ENCODE data around the gene DRC7.

Gene DRC7

GRCh38 chr16:57754354-57755060 is 59.9 kb downstream of the DRC7 start:
- H3K4me3 ChIP-seq (ENCODE audit: low read length): no peak overlapping the region
- H3K79me1 ChIP-seq (ENCODE audit: low read length): no peaks in the 10 kb centered on the region
- no peak overlapping the region for H3K9ac ChIP-seq (ENCODE audit: low read length)
- H3K4me1 ChIP-seq (ENCODE audit: control insufficient read depth, low read depth, low read length): no peaks in the 10 kb centered on the region
- H3K36me3 ChIP-seq (ENCODE audit: control insufficient read depth, insufficient read depth, low read length): peaks cover 5% of the 10 kb centered on the region
- H3K23ac ChIP-seq (ENCODE audit: low read length): no peak overlapping the region
- no peak overlapping the region for H2BK15ac ChIP-seq (replicated peaks; ENCODE audit: low read depth)
- WGBS (ENCODE audit: extremely low coverage, insufficient coverage, low lambda C conversion rate): no CpG with 5 or more reads among the region's 9 CpGs
- H3K4me2 ChIP-seq (ENCODE audit: low read length): no peak overlapping the region
- no peak overlapping the region for H3K56ac ChIP-seq (ENCODE audit: low read length)
- no peak overlapping the region for H4K8ac ChIP-seq (ENCODE audit: low read depth, low read length)
- no peak overlapping the region for H3K18ac ChIP-seq (ENCODE audit: low read length)
- no peak for DNase-seq
- H2AK5ac ChIP-seq (ENCODE audit: low read length): no peak overlapping the region
- H2BK5ac ChIP-seq (ENCODE audit: low read length): no peak overlapping the region
- H4K5ac ChIP-seq (ENCODE audit: low read length): no peak overlapping the region
- H3K27me3 ChIP-seq (ENCODE audit: insufficient read depth, low read length, poor library complexity): no peaks in the 10 kb centered on the region
- H3K79me2 ChIP-seq (ENCODE audit: control insufficient read depth, insufficient read depth, low read length): no peaks in the 10 kb centered on the region
- no peak overlapping the region for H2BK120ac ChIP-seq (ENCODE audit: low read depth, low read length)
- no peak overlapping the region for H3K4ac ChIP-seq (ENCODE audit: low read depth, low read length)
- H3K27ac ChIP-seq (ENCODE audit: low read depth, low read length): no peak overlapping the region

GRCh38 chr16:57755061-57755684 is 60.6 kb downstream of the DRC7 start:
- Histone ChIP-seq H3K18ac (ENCODE audit: low read length) (no peak overlapping the region), H3K56ac (ENCODE audit: low read length) (no peak overlapping the region), H3K79me2 (ENCODE audit: control insufficient read depth, insufficient read depth, low read length) (no peaks in the 10 kb centered on the region), H2AK5ac (ENCODE audit: low read length) (no peak overlapping the region), H3K27ac (ENCODE audit: low read depth, low read length) (no peak overlapping the region), H3K79me1 (ENCODE audit: low read length) (no peaks in the 10 kb centered on the region), H2BK15ac (replicated peaks; ENCODE audit: low read depth) (no peak overlapping the region), H3K36me3 (ENCODE audit: control insufficient read depth, insufficient read depth, low read length) (peaks cover 7% of the 10 kb centered on the region), H2BK5ac (ENCODE audit: low read length) (no peak overlapping the region), H4K5ac (ENCODE audit: low read length) (no peak overlapping the region), H3K4me1 (ENCODE audit: control insufficient read depth, low read depth, low read length) (peaks cover 1% of the 10 kb centered on the region), H3K4me3 (ENCODE audit: low read length) (no peak overlapping the region), H4K8ac (ENCODE audit: low read depth, low read length) (no peak overlapping the region), H2BK120ac (ENCODE audit: low read depth, low read length) (no peak overlapping the region), H3K4ac (ENCODE audit: low read depth, low read length) (no peak overlapping the region), H3K27me3 (ENCODE audit: insufficient read depth, low read length, poor library complexity) (no peaks in the 10 kb centered on the region), H3K23ac (ENCODE audit: low read length) (no peak overlapping the region), H3K4me2 (ENCODE audit: low read length) (no peak overlapping the region), H3K9ac (ENCODE audit: low read length) (no peak overlapping the region)
- peak; percentile 8 for DNase-seq
- WGBS (ENCODE audit: extremely low coverage, insufficient coverage, low lambda C conversion rate): no CpG with 5 or more reads among the region's 24 CpGs

GRCh38 chr16:57755726-57756423 is 61.3 kb downstream of the DRC7 start:
- Histone ChIP-seq H2BK15ac (replicated peaks; ENCODE audit: low read depth) (no peak overlapping the region), H3K79me2 (ENCODE audit: control insufficient read depth, insufficient read depth, low read length) (no peaks in the 10 kb centered on the region), H3K56ac (ENCODE audit: low read length) (no peak overlapping the region), H3K4me3 (ENCODE audit: low read length) (no peak overlapping the region), H4K8ac (ENCODE audit: low read depth, low read length) (no peak overlapping the region), H3K18ac (ENCODE audit: low read length) (no peak overlapping the region), H3K9ac (ENCODE audit: low read length) (no peak overlapping the region), H3K4ac (ENCODE audit: low read depth, low read length) (no peak overlapping the region), H2BK5ac (ENCODE audit: low read length) (no peak overlapping the region), H4K5ac (ENCODE audit: low read length) (no peak overlapping the region), H2BK120ac (ENCODE audit: low read depth, low read length) (no peak overlapping the region), H3K27ac (ENCODE audit: low read depth, low read length) (no peak overlapping the region), H2AK5ac (ENCODE audit: low read length) (no peak overlapping the region), H3K27me3 (ENCODE audit: insufficient read depth, low read length, poor library complexity) (no peaks in the 10 kb centered on the region), H3K4me2 (ENCODE audit: low read length) (no peak overlapping the region), H3K79me1 (ENCODE audit: low read length) (no peaks in the 10 kb centered on the region), H3K36me3 (ENCODE audit: control insufficient read depth, insufficient read depth, low read length) (peaks cover 7% of the 10 kb centered on the region), H3K23ac (ENCODE audit: low read length) (no peak overlapping the region), H3K4me1 (ENCODE audit: control insufficient read depth, low read depth, low read length) (peaks cover 2% of the 10 kb centered on the region)
- DNase-seq: no peak
- no CpG with 5 or more reads among the region's 18 CpGs for WGBS (ENCODE audit: extremely low coverage, insufficient coverage, low lambda C conversion rate)

GRCh38 chr16:57756424-57757325 is 62.1 kb downstream of the DRC7 start:
- no peak overlapping the region for H3K18ac ChIP-seq (ENCODE audit: low read length)
- H2AK5ac ChIP-seq (ENCODE audit: low read length): no peak overlapping the region
- H3K23ac ChIP-seq (ENCODE audit: low read length): no peak overlapping the region
- no peak overlapping the region for H4K8ac ChIP-seq (ENCODE audit: low read depth, low read length)
- H3K27ac ChIP-seq (ENCODE audit: low read depth, low read length): no peak overlapping the region
- no peaks in the 10 kb centered on the region for H3K79me2 ChIP-seq (ENCODE audit: control insufficient read depth, insufficient read depth, low read length)
- H3K4ac ChIP-seq (ENCODE audit: low read depth, low read length): no peak overlapping the region
- H4K5ac ChIP-seq (ENCODE audit: low read length): no peak overlapping the region
- WGBS (ENCODE audit: extremely low coverage, insufficient coverage, low lambda C conversion rate): no CpG with 5 or more reads among the region's 15 CpGs
- no peak overlapping the region for H3K56ac ChIP-seq (ENCODE audit: low read length)
- DNase-seq: no peak
- H3K79me1 ChIP-seq (ENCODE audit: low read length): no peaks in the 10 kb centered on the region
- peaks cover 7% of the 10 kb centered on the region for H3K36me3 ChIP-seq (ENCODE audit: control insufficient read depth, insufficient read depth, low read length)
- no peak overlapping the region for H3K4me3 ChIP-seq (ENCODE audit: low read length)
- H2BK5ac ChIP-seq (ENCODE audit: low read length): no peak overlapping the region
- no peak overlapping the region for H2BK120ac ChIP-seq (ENCODE audit: low read depth, low read length)
- no peak overlapping the region for H3K4me2 ChIP-seq (ENCODE audit: low read length)
- no peak overlapping the region for H3K9ac ChIP-seq (ENCODE audit: low read length)
- H2BK15ac ChIP-seq (replicated peaks; ENCODE audit: low read depth): no peak overlapping the region
- peaks cover 2% of the 10 kb centered on the region for H3K4me1 ChIP-seq (ENCODE audit: control insufficient read depth, low read depth, low read length)
- H3K27me3 ChIP-seq (ENCODE audit: insufficient read depth, low read length, poor library complexity): no peaks in the 10 kb centered on the region

GRCh38 chr16:57757326-57757786 is 62.8 kb downstream of the DRC7 start:
- no peak overlapping the region for H3K4me2 ChIP-seq (ENCODE audit: low read length)
- H3K36me3 ChIP-seq (ENCODE audit: control insufficient read depth, insufficient read depth, low read length): peaks cover 7% of the 10 kb centered on the region
- no peak overlapping the region for H3K23ac ChIP-seq (ENCODE audit: low read length)
- H2AK5ac ChIP-seq (ENCODE audit: low read length): no peak overlapping the region
- no peak overlapping the region for H2BK5ac ChIP-seq (ENCODE audit: low read length)
- H2BK120ac ChIP-seq (ENCODE audit: low read depth, low read length): no peak overlapping the region
- peak overlapping the region; percentile 5 for H3K56ac ChIP-seq (ENCODE audit: low read length)
- H3K4me3 ChIP-seq (ENCODE audit: low read length): no peak overlapping the region
- H2BK15ac ChIP-seq (replicated peaks; ENCODE audit: low read depth): no peak overlapping the region
- no CpG with 5 or more reads among the region's 11 CpGs for WGBS (ENCODE audit: extremely low coverage, insufficient coverage, low lambda C conversion rate)
- no peaks in the 10 kb centered on the region for H3K79me1 ChIP-seq (ENCODE audit: low read length)
- no peak overlapping the region for H4K5ac ChIP-seq (ENCODE audit: low read length)
- no peak overlapping the region for H3K4ac ChIP-seq (ENCODE audit: low read depth, low read length)
- DNase-seq: peak; percentile 78
- no peaks in the 10 kb centered on the region for H3K27me3 ChIP-seq (ENCODE audit: insufficient read depth, low read length, poor library complexity)
- H3K27ac ChIP-seq (ENCODE audit: low read depth, low read length): no peak overlapping the region
- peaks cover 2% of the 10 kb centered on the region for H3K4me1 ChIP-seq (ENCODE audit: control insufficient read depth, low read depth, low read length)
- H3K9ac ChIP-seq (ENCODE audit: low read length): no peak overlapping the region
- no peaks in the 10 kb centered on the region for H3K79me2 ChIP-seq (ENCODE audit: control insufficient read depth, insufficient read depth, low read length)
- H4K8ac ChIP-seq (ENCODE audit: low read depth, low read length): no peak overlapping the region
- no peak overlapping the region for H3K18ac ChIP-seq (ENCODE audit: low read length)
